IPS-15b (cell line): ENCODE data around the gene MSL3B.
"Not testable (repeated sequence)": the region's sequence is repeated elsewhere in the genome, so short reads cannot be mapped to it uniquely, and the experiment has no call there.

Experiments used
- H3K27me3 ChIP-seq: one replicate; pipeline ENCODE4 v1.6.1; 2013; ENCODE audit warnings: low read length; ENCODE audit not compliant: control insufficient read depth, insufficient read depth
- H3K36me3 ChIP-seq: one replicate; pipeline ENCODE4 v1.6.1; 2013; ENCODE audit warnings: low read length; ENCODE audit not compliant: control insufficient read depth, insufficient read depth
- H3K4me1 ChIP-seq: one replicate; pipeline ENCODE4 v1.6.1; 2013; ENCODE audit warnings: mild to moderate bottlenecking, low read length; ENCODE audit not compliant: control insufficient read depth, insufficient read depth
- H3K4me3 ChIP-seq: one replicate; pipeline ENCODE4 v1.5.1; 2013; ENCODE audit warnings: low read depth, low read length
- H3K9ac ChIP-seq: one replicate; pipeline ENCODE4 v1.6.1; 2013; ENCODE audit warnings: low read depth, mild to moderate bottlenecking, low read length
- H3K9me3 ChIP-seq: one replicate; pipeline ENCODE4 v1.6.1; 2013; ENCODE audit warnings: mild to moderate bottlenecking, low read length; ENCODE audit not compliant: control insufficient read depth, insufficient read depth

Gene MSL3B

GRCh38 chr2:233867993-233868532, at the start of gene MSL3B:
Gene MSL3B, minus strand, starts transcription at chr2:233868386.
- Histone ChIP-seq H3K4me3 (peak within 1 kb of the TSS; percentile 74), H3K9me3 (no peaks in the 10 kb centered on the region), H3K27me3 (peaks cover 3% of the 10 kb centered on the region), H3K9ac (peak within 1 kb of the TSS; percentile 68), H3K4me1 (no peaks in the 10 kb centered on the region), H3K36me3 (no peaks in the 10 kb centered on the region)

- Histone ChIP-seq H3K9me3 (no peaks in the 10 kb centered on the region), H3K36me3 (no peaks in the 10 kb centered on the region), H3K27me3 (no peaks in the 10 kb centered on the region), H3K4me1 (no peaks in the 10 kb centered on the region), H3K9ac (no peak within 1 kb of the TSS), H3K4me3 (no peak within 1 kb of the TSS)
These were observed 48.9 kb upstream of the MSL3B start, which contains the start of gene TRPM8 for GRCh38 chr2:233917116-233917515. Gene TRPM8, plus strand, starts transcription at chr2:233917373. Its CDS starts 9,165 bp downstream, at chr2:233926538.

GRCh38 chr2:233915128-233915527, 46.9 kb upstream of the MSL3B start:
- no peaks in the 10 kb centered on the region for H3K36me3 ChIP-seq
- H3K27me3 ChIP-seq, result no peaks in the 10 kb centered on the region
- H3K9me3 ChIP-seq, result no peaks in the 10 kb centered on the region
- no peak overlapping the region for H3K9ac ChIP-seq
- no peak overlapping the region for H3K4me3 ChIP-seq
- H3K4me1 ChIP-seq, result no peaks in the 10 kb centered on the region

GRCh38 chr2:233912691-233913423, 44.7 kb upstream of the MSL3B start:
- no peaks in the 10 kb centered on the region for H3K27me3 ChIP-seq
- H3K36me3 ChIP-seq, result no peaks in the 10 kb centered on the region
- H3K9me3 ChIP-seq, result no peaks in the 10 kb centered on the region
- H3K9ac ChIP-seq, result no peak overlapping the region
- H3K4me1 ChIP-seq, result no peaks in the 10 kb centered on the region
- no peak overlapping the region for H3K4me3 ChIP-seq

- Histone ChIP-seq H3K4me3 (no peak overlapping the region), H3K9me3 (no peaks in the 10 kb centered on the region), H3K27me3 (no peaks in the 10 kb centered on the region), H3K4me1 (no peaks in the 10 kb centered on the region), H3K9ac (no peak overlapping the region), H3K36me3 (no peaks in the 10 kb centered on the region)
These were observed 39.4 kb upstream of the MSL3B start for GRCh38 chr2:233907627-233908026.

GRCh38 chr2:233905945-233906344, 37.8 kb upstream of the MSL3B start:
- Histone ChIP-seq H3K4me3 (no peak overlapping the region), H3K9me3 (no peaks in the 10 kb centered on the region), H3K27me3 (peaks cover 2% of the 10 kb centered on the region), H3K9ac (no peak overlapping the region), H3K36me3 (no peaks in the 10 kb centered on the region), H3K4me1 (no peaks in the 10 kb centered on the region)

- Histone ChIP-seq H3K4me3 (no peak overlapping the region), H3K27me3 (peaks cover 2% of the 10 kb centered on the region), H3K36me3 (no peaks in the 10 kb centered on the region), H3K9me3 (no peaks in the 10 kb centered on the region), H3K4me1 (no peaks in the 10 kb centered on the region), H3K9ac (no peak overlapping the region)
These were observed 33.7 kb upstream of the MSL3B start for GRCh38 chr2:233901884-233902283.

GRCh38 chr2:233901367-233901766, 33.2 kb upstream of the MSL3B start:
- Histone ChIP-seq H3K4me3 (no peak overlapping the region), H3K9ac (no peak overlapping the region), H3K9me3 (no peaks in the 10 kb centered on the region), H3K4me1 (no peaks in the 10 kb centered on the region), H3K36me3 (no peaks in the 10 kb centered on the region), H3K27me3 (peaks cover 2% of the 10 kb centered on the region)

- H3K4me1 ChIP-seq, H3K36me3 ChIP-seq, H3K27me3 ChIP-seq, H3K4me3 ChIP-seq, H3K9ac ChIP-seq, H3K9me3 ChIP-seq: not testable (repeated sequence)
These were observed 28.1 kb upstream of the MSL3B start for GRCh38 chr2:233896253-233896652.

- Histone ChIP-seq H3K9me3 (no peaks in the 10 kb centered on the region), H3K27me3 (no peaks in the 10 kb centered on the region), H3K4me1 (no peaks in the 10 kb centered on the region), H3K9ac (no peak overlapping the region), H3K4me3 (no peak overlapping the region), H3K36me3 (no peaks in the 10 kb centered on the region)
These were observed 24.6 kb upstream of the MSL3B start for GRCh38 chr2:233892793-233893192.

GRCh38 chr2:233882353-233882752, 14.2 kb upstream of the MSL3B start:
- no peaks in the 10 kb centered on the region for H3K9me3 ChIP-seq
- no peak overlapping the region for H3K9ac ChIP-seq
- no peaks in the 10 kb centered on the region for H3K36me3 ChIP-seq
- peaks cover 5% of the 10 kb centered on the region for H3K27me3 ChIP-seq
- H3K4me1 ChIP-seq, result no peaks in the 10 kb centered on the region
- H3K4me3 ChIP-seq, result no peak overlapping the region

GRCh38 chr2:233872125-233872524, 3.9 kb upstream of the MSL3B start:
- H3K9ac ChIP-seq, H3K9me3 ChIP-seq, H3K4me1 ChIP-seq, H3K27me3 ChIP-seq, H3K36me3 ChIP-seq, H3K4me3 ChIP-seq: not testable (repeated sequence)
